Prostate gland (tissue), 2 donors: Measurements from ENCODE around the gene PLEKHA7. TPM values are rescaled to one million over a fixed set of nuclear protein-coding genes. Genes with fewer than 3 reads are reported as not detected.

ENCODE experiments used
- DNase-seq: peaks from one replicate; pipeline ENCODE4 v3.0.0-alpha.2; 2019; ENCODE audit warnings: low spot score
- H3K27ac ChIP-seq, 2 donors: fragments of 200-600 bp; sonication (generic); 2 replicates each; pipeline ENCODE4 v1.5.1; 2017 to 2019
- H3K27me3 ChIP-seq: fragments of 200-600 bp; sonication (generic); replicated peaks from 2 replicates; pipeline ENCODE4 v1.5.1; 2019; ENCODE audit not compliant: insufficient read depth
- H3K36me3 ChIP-seq, 2 donors: fragments of 200-600 bp; sonication (generic); 1 replicate in 1 of 2; 2 replicates in 1 of 2; pipeline versions ENCODE4 v1.5.1 to v1.8.1; 2017 to 2019
- H3K4me1 ChIP-seq: fragments of 200-600 bp; sonication (generic); replicated peaks from 2 replicates; pipeline ENCODE4 v1.5.1; 2019
- H3K4me3 ChIP-seq, 2 donors: fragments of 200-600 bp; sonication (generic); 2 replicates each; pipeline ENCODE4 v1.5.1; 2017 to 2019
- H3K9me3 ChIP-seq: fragments of 200-600 bp; sonication (generic); 2 replicates; pipeline ENCODE4 v1.5.1; 2017
- POLR2A ChIP-seq: fragments of 450-650 bp; IDR thresholded peaks from one replicate; pipeline ENCODE4 v1.6.1; 2016; ENCODE audit warnings: antibody characterized with exemption, mild to moderate bottlenecking
- POLR2AphosphoS5 ChIP-seq: sonication (generic); formaldehyde crosslinking; IDR thresholded peaks from one replicate; pipeline ENCODE4 v1.6.1; 2017; ENCODE audit warnings: antibody characterized with exemption
- WGBS: methylation state at CpG from one replicate; pipeline ENCODE4 v1.1.5; 2018; 5-methylcytosine and 5-hydroxymethylcytosine counted together
- intact Hi-C: fragments of 100-400 bp; cut with DNase I; formaldehyde crosslinking; loops from one replicate; pipeline ENCODE4 v1.14.2; 2022
- total RNA-seq, 2 donors: library from RNA; depleted of rRNA; stranded (reverse); fragments of >200 nt; gene quantifications; one replicate each; pipeline ENCODE4 v1.1.0, GENCODE V29; 2016
- TF ChIP-seq, protein P1 (sequence below), 4 experiments: fragments of 200-600 bp in 2 of 4; fragments of 450-650 bp in 2 of 4; sonication (generic) in 2 of 4; IDR thresholded peaks; 1 replicate in 3 of 4; 2 replicates in 1 of 4; pipeline ENCODE4 v1.5.1; 2016 to 2019; ENCODE audit warnings: antibody characterized with exemption in 4 of 4, mild to moderate bottlenecking in 2 of 4, moderate library complexity in 2 of 4

The PLEKHA7 gene
- total RNA-seq, 2 donors from 2014 or later = 14.6 to 38.3 TPM

DNA sequence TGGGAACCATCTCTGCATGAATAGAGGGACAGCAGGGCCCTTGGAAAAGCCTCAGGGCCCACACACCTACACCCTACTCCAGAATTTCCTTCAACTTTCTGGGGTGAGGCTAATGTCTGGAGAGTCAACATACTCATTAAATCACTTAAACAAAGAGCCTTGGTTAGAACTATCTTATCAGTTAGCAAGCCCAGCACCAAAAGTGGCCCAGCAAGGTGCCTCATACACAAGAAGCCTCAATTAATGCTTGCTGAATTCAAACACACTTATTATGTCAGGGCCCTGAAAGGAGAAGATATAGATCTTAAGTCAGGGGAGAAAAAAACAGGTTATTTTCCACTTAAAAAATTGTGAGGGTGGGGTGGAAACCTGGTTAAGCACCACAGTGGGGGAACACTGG lies 214.3 kb downstream of the PLEKHA7 start:
- Histone ChIP-seq H3K36me3 (no peaks in the 10 kb centered on the region), H3K9me3 (no peaks in the 10 kb centered on the region), H3K27me3 (no peaks in the 10 kb centered on the region), H3K4me3 (no peak overlapping the region), H3K27ac (no peak overlapping the region), H3K4me1 (no peaks in the 10 kb centered on the region)
- intact Hi-C loops = loop anchor here (10.0 kb wide), 1 partner anchor 135 kb away; no protein-coding TSS in a partner anchor
- no peak for DNase-seq
- TF ChIP-seq, protein P1, sequence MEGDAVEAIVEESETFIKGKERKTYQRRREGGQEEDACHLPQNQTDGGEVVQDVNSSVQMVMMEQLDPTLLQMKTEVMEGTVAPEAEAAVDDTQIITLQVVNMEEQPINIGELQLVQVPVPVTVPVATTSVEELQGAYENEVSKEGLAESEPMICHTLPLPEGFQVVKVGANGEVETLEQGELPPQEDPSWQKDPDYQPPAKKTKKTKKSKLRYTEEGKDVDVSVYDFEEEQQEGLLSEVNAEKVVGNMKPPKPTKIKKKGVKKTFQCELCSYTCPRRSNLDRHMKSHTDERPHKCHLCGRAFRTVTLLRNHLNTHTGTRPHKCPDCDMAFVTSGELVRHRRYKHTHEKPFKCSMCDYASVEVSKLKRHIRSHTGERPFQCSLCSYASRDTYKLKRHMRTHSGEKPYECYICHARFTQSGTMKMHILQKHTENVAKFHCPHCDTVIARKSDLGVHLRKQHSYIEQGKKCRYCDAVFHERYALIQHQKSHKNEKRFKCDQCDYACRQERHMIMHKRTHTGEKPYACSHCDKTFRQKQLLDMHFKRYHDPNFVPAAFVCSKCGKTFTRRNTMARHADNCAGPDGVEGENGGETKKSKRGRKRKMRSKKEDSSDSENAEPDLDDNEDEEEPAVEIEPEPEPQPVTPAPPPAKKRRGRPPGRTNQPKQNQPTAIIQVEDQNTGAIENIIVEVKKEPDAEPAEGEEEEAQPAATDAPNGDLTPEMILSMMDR (IDR thresholded peaks at IDR 0.05) = no peak
- TF ChIP-seq POLR2AphosphoS5 = no peak
- no peak for TF ChIP-seq POLR2A

DNA sequence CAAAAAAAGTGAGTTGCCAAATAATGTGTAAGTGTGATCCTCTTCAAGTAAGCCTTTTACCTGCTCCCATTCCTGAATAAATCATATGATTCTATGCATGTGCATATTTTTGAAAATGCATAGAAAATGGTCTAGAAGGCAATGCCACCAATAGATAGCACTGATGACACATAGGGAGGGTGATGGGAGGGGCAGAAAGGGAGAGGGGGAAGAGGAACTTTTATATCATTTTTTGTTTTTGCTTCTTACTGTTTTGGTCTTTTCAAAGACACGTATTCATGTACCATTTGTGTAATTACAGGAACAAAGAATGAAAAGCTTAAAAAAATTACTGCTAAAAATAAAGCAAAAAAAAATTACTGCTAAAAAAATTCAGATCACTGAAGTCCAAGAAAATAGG lies 215.0 kb downstream of the PLEKHA7 start:
- Histone ChIP-seq H3K27me3 (no peaks in the 10 kb centered on the region), H3K4me1 (no peaks in the 10 kb centered on the region), H3K4me3 (no peak overlapping the region), H3K36me3 (no peaks in the 10 kb centered on the region), H3K9me3 (no peaks in the 10 kb centered on the region), H3K27ac (no peak overlapping the region)
- intact Hi-C loops = loop anchor here (10.0 kb wide), 1 partner anchor 136 kb away; no protein-coding TSS in a partner anchor
- no peak for DNase-seq
- 86% methylated on average over 1 of the region's 1 CpG for whole genome bisulfite sequencing
- TF ChIP-seq POLR2AphosphoS5 (no peak), POLR2A (no peak)
- TF ChIP-seq, protein P1 (IDR thresholded peaks at IDR 0.05) = no peak

DNA sequence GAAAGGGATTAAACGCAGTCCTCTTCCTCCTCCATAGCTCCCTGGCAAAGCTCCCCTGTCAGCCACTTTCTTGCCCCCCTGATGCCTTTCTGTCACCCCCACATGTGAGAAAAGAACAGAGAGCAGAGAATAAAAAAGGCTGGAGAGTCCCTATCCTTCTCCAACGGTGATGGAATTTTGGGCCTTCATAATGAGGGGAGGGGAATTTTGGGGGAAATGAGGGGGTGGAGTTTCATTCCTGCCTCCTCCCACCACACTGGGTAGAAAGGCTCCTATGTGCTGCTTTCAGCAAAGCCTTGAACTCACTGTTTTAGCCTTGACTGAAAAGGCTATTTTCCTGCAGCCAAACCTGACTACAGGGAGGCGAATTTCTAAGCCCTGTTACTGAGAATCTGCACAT lies 216.4 kb downstream of the PLEKHA7 start:
- intact Hi-C loops = loop anchor here (10.0 kb wide), 1 partner anchor 137 kb away; no protein-coding TSS in a partner anchor
- no peak for DNase-seq
- no peaks in the 10 kb centered on the region for H3K36me3 ChIP-seq
- H3K27me3 ChIP-seq = no peaks in the 10 kb centered on the region
- H3K9me3 ChIP-seq = no peaks in the 10 kb centered on the region
- H3K4me3 ChIP-seq = no peak overlapping the region
- H3K27ac ChIP-seq = no peak overlapping the region
- 68% methylated on average over 3 of the region's 3 CpGs for WGBS
- H3K4me1 ChIP-seq = no peaks in the 10 kb centered on the region
- TF ChIP-seq POLR2A = no peak
- TF ChIP-seq, protein P1 (IDR thresholded peaks at IDR 0.05) = no peak
- TF ChIP-seq POLR2AphosphoS5 = no peak

DNA sequence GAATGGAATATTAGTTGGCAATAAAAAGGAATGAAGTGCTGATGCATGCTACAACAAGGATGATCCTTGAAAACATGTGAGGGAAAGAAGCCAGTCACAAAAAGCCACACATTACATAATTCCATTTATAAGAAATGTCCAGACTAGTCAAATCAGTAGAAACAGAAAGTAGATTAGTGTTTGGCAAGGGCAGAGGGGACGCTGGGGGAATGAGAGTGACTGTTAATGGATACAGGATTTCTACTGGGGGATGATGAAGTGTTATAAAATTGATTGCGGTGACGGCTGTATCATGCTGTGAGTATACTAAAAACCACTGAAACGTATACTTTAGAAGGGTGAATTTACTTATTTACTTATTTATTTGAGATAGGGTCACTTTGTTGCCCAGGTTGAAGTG lies 217.9 kb downstream of the PLEKHA7 start:
- Histone ChIP-seq H3K4me3 (no peak overlapping the region), H3K27ac (no peak overlapping the region), H3K36me3 (no peaks in the 10 kb centered on the region), H3K27me3 (no peaks in the 10 kb centered on the region), H3K9me3 (no peaks in the 10 kb centered on the region), H3K4me1 (no peaks in the 10 kb centered on the region)
- no peak for TF ChIP-seq POLR2AphosphoS5
- TF ChIP-seq POLR2A = no peak
- TF ChIP-seq, protein P1 (IDR thresholded peaks at IDR 0.05) = no peak
- WGBS = 88% methylated on average over 4 of the region's 4 CpGs
- intact Hi-C loops = loop anchor here (10.0 kb wide), 1 partner anchor 138 kb away; no protein-coding TSS in a partner anchor
- DNase-seq = no peak

DNA sequence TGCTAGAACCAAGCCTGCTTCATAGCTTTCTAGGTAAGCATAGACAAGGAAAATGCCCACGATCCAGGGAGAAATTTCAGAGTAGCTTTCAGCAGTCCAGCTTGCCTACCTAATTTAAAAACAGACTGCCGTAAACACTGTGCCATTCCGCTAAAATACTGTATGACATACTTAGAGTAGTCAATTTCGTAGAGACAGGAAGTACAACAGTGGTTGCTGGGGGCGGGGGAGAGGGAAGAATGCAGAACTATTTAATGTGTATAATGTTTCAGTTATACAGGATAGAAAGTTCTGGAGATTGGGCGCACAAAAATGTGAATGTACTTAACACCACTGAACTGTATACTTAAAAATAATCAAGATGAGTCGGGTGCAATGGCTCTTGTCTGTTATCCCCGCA lies 219.1 kb downstream of the PLEKHA7 start:
- Histone ChIP-seq H3K4me3 (no peak overlapping the region), H3K9me3 (no peaks in the 10 kb centered on the region), H3K27me3 (no peaks in the 10 kb centered on the region), H3K36me3 (no peaks in the 10 kb centered on the region), H3K4me1 (no peaks in the 10 kb centered on the region), H3K27ac (no peak overlapping the region)
- intact Hi-C loops = loop anchor here (10.0 kb wide), 1 partner anchor 140 kb away; no protein-coding TSS in a partner anchor
- no peak for DNase-seq
- 86% methylated on average over 8 of the region's 8 CpGs for WGBS
- TF ChIP-seq POLR2A (no peak), POLR2AphosphoS5 (no peak)
- TF ChIP-seq, protein P1 (IDR thresholded peaks at IDR 0.05) = no peak
